Smooth muscle cell (in vitro differentiated cells): ENCODE data around the gene COL8A1. TPM values are rescaled to one million over a fixed set of nuclear protein-coding genes. Genes with fewer than 3 reads are reported as not detected.

Experiments
- DNase-seq: peaks from one replicate; lab custom pipeline; 2025; ENCODE audit not compliant: unreplicated experiment; lab: John Stamatoyannopoulos, UW
- H2AFZ ChIP-seq: fragments of 200-600 bp; sonication (generic); 2 replicates; pipeline ENCODE4 v1.6.0; 2016; ENCODE audit warnings: antibody characterized with exemption, low read depth, mild to moderate bottlenecking
- H3F3A ChIP-seq: fragments of 200-600 bp; sonication (generic); 2 replicates; pipeline ENCODE4 v1.6.0; 2017; ENCODE audit warnings: antibody characterized with exemption, low read depth
- H3K27ac ChIP-seq: fragments of 200-600 bp; sonication (generic); 2 replicates; pipeline ENCODE4 v1.5.1; 2016; ENCODE audit warnings: low read depth, mild to moderate bottlenecking
- H3K27me3 ChIP-seq: fragments of 200-600 bp; sonication (generic); 2 replicates; pipeline ENCODE4 v1.6.1; 2016; ENCODE audit warnings: low read depth, mild to moderate bottlenecking
- H3K36me3 ChIP-seq: fragments of 200-600 bp; sonication (generic); 2 replicates; pipeline ENCODE4 v1.5.1; 2016; ENCODE audit warnings: low read depth
- H3K4me1 ChIP-seq: fragments of 200-600 bp; sonication (generic); 2 replicates; pipeline ENCODE4 v1.5.1; 2016; ENCODE audit warnings: low read depth
- H3K4me2 ChIP-seq: fragments of 200-600 bp; sonication (generic); 2 replicates; pipeline ENCODE4 v1.6.0; 2016; ENCODE audit warnings: mild to moderate bottlenecking
- H3K4me3 ChIP-seq: fragments of 200-600 bp; sonication (generic); 2 replicates; pipeline ENCODE4 v1.5.1; 2016; ENCODE audit warnings: mild to moderate bottlenecking
- H3K79me2 ChIP-seq: fragments of 200-600 bp; sonication (generic); 2 replicates; pipeline ENCODE4 v1.6.0; 2016; ENCODE audit warnings: low read depth, mild to moderate bottlenecking
- H3K9ac ChIP-seq: fragments of 200-600 bp; sonication (generic); 2 replicates; pipeline ENCODE4 v1.6.0; 2016; ENCODE audit warnings: low read depth
- H3K9me3 ChIP-seq: fragments of 200-600 bp; sonication (generic); replicated peaks from 2 replicates; pipeline ENCODE4 v1.5.1; 2016; ENCODE audit warnings: low read depth
- H4K20me1 ChIP-seq: fragments of 200-600 bp; sonication (generic); 2 replicates; pipeline ENCODE4 v1.6.0; 2016; ENCODE audit warnings: low read depth
- CTCF ChIP-seq: fragments of 200-600 bp; sonication (generic); IDR thresholded peaks from 2 replicates; pipeline ENCODE4 v1.5.1; 2017; ENCODE audit warnings: borderline replicate concordance, mild to moderate bottlenecking, antibody characterized with exemption; ENCODE audit not compliant: insufficient read depth, poor library complexity, severe bottlenecking
- WGBS: methylation state at CpG from one replicate; pipeline ENCODE4 v1.1.7; 2016; ENCODE audit warnings: low lambda C conversion rate; 5-methylcytosine and 5-hydroxymethylcytosine counted together
- polyA plus RNA-seq: library from polyadenylated mRNA; unstranded; fragments of >200 nt; fragmentation: Nextera tagmentation; extraction: Ambion mirVana; gene quantifications from 2 replicates; pipeline ENCODE4 v1.2.1, GENCODE V29; 2016
- total RNA-seq: library from RNA; depleted of rRNA; stranded (reverse); fragments of >200 nt; gene quantifications from 2 replicates; pipeline ENCODE4 v1.2.3, GENCODE V29; 2014

COL8A1 gene
- total and polyA plus RNA-seq, 2 experiments from 2014 or later: 7.9 to 8.2 TPM

- no peaks in the 10 kb centered on the region for H3K36me3 ChIP-seq
- no peaks in the 10 kb centered on the region for H3K9me3 ChIP-seq
- no peak for TF ChIP-seq CTCF
- no peak overlapping the region for H3K4me2 ChIP-seq
- no peaks in the 10 kb centered on the region for H3K27me3 ChIP-seq
- WGBS: 77% methylated on average over 2 of the region's 2 CpGs
- no peak for DNase-seq
- H3K27ac ChIP-seq: no peak overlapping the region
- H3K79me2 ChIP-seq: no peaks in the 10 kb centered on the region
- no peak overlapping the region for H2AFZ ChIP-seq
- H3K4me3 ChIP-seq: no peak overlapping the region
- no peaks in the 10 kb centered on the region for H4K20me1 ChIP-seq
- H3K9ac ChIP-seq: no peak overlapping the region
- no peaks in the 10 kb centered on the region for H3K4me1 ChIP-seq
- H3F3A ChIP-seq: no peaks in the 10 kb centered on the region
Observed at GRCh38 chr3:99768808-99769501, 130.6 kb downstream of the COL8A1 start.

GRCh38 chr3:99772171-99772570, 133.8 kb downstream of the COL8A1 start:
- WGBS: 94% methylated on average over 3 of the region's 3 CpGs
- no peaks in the 10 kb centered on the region for H3K36me3 ChIP-seq
- no peak for TF ChIP-seq CTCF
- H3K27me3 ChIP-seq: no peaks in the 10 kb centered on the region
- no peaks in the 10 kb centered on the region for H3K79me2 ChIP-seq
- no peaks in the 10 kb centered on the region for H4K20me1 ChIP-seq
- H3K4me2 ChIP-seq: no peak overlapping the region
- no peak overlapping the region for H3K9ac ChIP-seq
- H3K4me3 ChIP-seq: no peak overlapping the region
- no peak for DNase-seq
- H3F3A ChIP-seq: no peaks in the 10 kb centered on the region
- no peaks in the 10 kb centered on the region for H3K9me3 ChIP-seq
- no peak overlapping the region for H3K27ac ChIP-seq
- H2AFZ ChIP-seq: no peak overlapping the region
- no peaks in the 10 kb centered on the region for H3K4me1 ChIP-seq

GRCh38 chr3:99772671-99773070, 134.3 kb downstream of the COL8A1 start:
- Histone ChIP-seq H3K27ac (no peak overlapping the region), H3K79me2 (no peaks in the 10 kb centered on the region), H3F3A (no peaks in the 10 kb centered on the region), H3K4me2 (no peak overlapping the region), H3K4me3 (no peak overlapping the region), H2AFZ (no peak overlapping the region), H4K20me1 (no peaks in the 10 kb centered on the region), H3K4me1 (no peaks in the 10 kb centered on the region), H3K9ac (no peak overlapping the region), H3K9me3 (no peaks in the 10 kb centered on the region), H3K36me3 (no peaks in the 10 kb centered on the region), H3K27me3 (no peaks in the 10 kb centered on the region)
- no peak for TF ChIP-seq CTCF
- WGBS: 92% methylated on average over 1 of the region's 1 CpG
- no peak for DNase-seq

- H3K36me3 ChIP-seq: no peaks in the 10 kb centered on the region
- H3K4me3 ChIP-seq: no peak overlapping the region
- 49% methylated on average over 2 of the region's 2 CpGs for WGBS
- H4K20me1 ChIP-seq: no peaks in the 10 kb centered on the region
- peak overlapping the region; percentile 5 for H3K27ac ChIP-seq
- no peaks in the 10 kb centered on the region for H3K4me1 ChIP-seq
- no peaks in the 10 kb centered on the region for H3K9me3 ChIP-seq
- no peak overlapping the region for H3K4me2 ChIP-seq
- no peak for DNase-seq
- H3F3A ChIP-seq: no peaks in the 10 kb centered on the region
- H3K9ac ChIP-seq: no peak overlapping the region
- H2AFZ ChIP-seq: no peak overlapping the region
- no peaks in the 10 kb centered on the region for H3K27me3 ChIP-seq
- no peak for TF ChIP-seq CTCF
- no peaks in the 10 kb centered on the region for H3K79me2 ChIP-seq
Observed at GRCh38 chr3:99774467-99774866, 136.1 kb downstream of the COL8A1 start.
